Adrenal gland (tissue), 5 donors: Measurements from ENCODE around the gene VAMP5.

Experiments
- POLR2A ChIP-seq, 2 donors: fragments of 450-650 bp; IDR thresholded peaks; one replicate each; pipeline ENCODE4 v1.6.1; 2017; ENCODE audit warnings: antibody characterized with exemption in 2 of 2, mild to moderate bottlenecking in 2 of 2, moderate library complexity in 1 of 2
- TF ChIP-seq, protein P1 (sequence below), 6 experiments: fragments of 450-650 bp in 4 of 6; fragments of 200-600 bp in 2 of 6; sonication (generic) in 1 of 6; IDR thresholded peaks; 1 replicate in 5 of 6; 2 replicates in 1 of 6; pipeline versions ENCODE4 v1.5.1 to v1.8.0; 2016 to 2021; ENCODE audit warnings: antibody characterized with exemption in 6 of 6, mild to moderate bottlenecking in 2 of 6, moderate library complexity in 1 of 6
- donor health status: DM: no; HTN: no; CAD: no.

- no peak for TF ChIP-seq POLR2A (IDR thresholded peaks at IDR 0.05)
- TF ChIP-seq, protein P1, sequence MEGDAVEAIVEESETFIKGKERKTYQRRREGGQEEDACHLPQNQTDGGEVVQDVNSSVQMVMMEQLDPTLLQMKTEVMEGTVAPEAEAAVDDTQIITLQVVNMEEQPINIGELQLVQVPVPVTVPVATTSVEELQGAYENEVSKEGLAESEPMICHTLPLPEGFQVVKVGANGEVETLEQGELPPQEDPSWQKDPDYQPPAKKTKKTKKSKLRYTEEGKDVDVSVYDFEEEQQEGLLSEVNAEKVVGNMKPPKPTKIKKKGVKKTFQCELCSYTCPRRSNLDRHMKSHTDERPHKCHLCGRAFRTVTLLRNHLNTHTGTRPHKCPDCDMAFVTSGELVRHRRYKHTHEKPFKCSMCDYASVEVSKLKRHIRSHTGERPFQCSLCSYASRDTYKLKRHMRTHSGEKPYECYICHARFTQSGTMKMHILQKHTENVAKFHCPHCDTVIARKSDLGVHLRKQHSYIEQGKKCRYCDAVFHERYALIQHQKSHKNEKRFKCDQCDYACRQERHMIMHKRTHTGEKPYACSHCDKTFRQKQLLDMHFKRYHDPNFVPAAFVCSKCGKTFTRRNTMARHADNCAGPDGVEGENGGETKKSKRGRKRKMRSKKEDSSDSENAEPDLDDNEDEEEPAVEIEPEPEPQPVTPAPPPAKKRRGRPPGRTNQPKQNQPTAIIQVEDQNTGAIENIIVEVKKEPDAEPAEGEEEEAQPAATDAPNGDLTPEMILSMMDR (IDR thresholded peaks at IDR 0.05): no peak
These were observed 33.7 kb upstream of the VAMP5 start for GRCh38 chr2:85550486-85550885.
